ENCODE data around the gene ZFYVE21.
"Not testable (repeated sequence)": the region's sequence is repeated elsewhere in the genome, so short reads cannot be mapped to it uniquely, and the experiment has no call there.

Gene ZFYVE21

DNA sequence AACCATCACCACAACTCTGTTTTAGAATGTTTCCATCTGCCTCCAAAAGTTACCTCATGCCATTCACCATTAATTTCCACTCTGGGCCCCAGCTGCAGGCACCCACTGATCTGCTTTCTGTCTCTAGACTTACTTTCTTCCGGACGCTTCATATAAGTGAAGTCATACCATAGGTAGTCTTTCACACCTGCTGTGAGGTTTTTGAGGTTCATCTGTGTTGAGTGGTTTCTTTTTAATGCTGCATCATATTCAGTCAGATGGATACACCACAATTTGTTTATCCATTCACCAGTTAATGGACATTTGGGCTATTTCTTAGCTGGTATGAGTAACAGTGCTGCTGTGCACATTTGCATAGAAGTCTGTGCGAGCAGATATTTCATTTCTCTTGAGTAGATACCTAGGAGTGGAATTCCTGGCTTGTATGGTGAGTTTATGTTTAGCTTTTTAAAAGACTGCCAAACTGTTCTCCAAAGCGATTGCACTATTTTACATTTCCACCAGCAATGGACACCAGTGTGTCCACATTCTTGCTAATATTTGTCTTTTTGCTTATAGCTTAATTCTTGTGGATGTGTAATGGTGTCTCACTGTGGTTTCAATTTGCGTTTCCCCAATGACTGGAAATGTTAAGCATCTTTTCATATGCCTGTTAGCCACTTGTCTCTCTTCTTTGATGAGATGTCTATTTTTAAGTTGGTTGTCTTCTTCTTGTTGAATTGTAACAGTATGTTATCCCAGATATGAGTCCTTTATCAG is 48.3 kb downstream of the ZFYVE21 start:
- DNase-seq (ENCODE audit: low spot score) = no peak

DNA sequence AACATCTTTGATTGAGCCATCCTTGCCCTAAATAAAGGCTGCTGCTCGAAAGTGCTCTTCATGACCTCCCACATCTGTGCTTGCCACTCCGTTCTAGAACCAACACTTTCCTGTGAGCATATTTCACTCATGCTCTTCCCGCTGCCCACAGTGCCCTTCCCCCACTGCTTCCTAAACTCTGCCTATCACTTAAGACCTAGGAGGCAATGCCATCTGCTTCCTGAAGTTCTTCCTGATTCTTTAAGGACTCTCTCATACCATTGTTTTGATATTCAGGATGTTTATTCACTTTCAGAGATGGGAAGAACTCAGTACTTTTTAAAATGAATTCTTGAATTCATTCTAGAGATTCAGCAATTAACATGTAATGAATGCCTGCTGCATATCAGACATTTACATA is 49.9 kb downstream of the ZFYVE21 start:
- no peak for DNase-seq (ENCODE audit: low spot score)

DNA sequence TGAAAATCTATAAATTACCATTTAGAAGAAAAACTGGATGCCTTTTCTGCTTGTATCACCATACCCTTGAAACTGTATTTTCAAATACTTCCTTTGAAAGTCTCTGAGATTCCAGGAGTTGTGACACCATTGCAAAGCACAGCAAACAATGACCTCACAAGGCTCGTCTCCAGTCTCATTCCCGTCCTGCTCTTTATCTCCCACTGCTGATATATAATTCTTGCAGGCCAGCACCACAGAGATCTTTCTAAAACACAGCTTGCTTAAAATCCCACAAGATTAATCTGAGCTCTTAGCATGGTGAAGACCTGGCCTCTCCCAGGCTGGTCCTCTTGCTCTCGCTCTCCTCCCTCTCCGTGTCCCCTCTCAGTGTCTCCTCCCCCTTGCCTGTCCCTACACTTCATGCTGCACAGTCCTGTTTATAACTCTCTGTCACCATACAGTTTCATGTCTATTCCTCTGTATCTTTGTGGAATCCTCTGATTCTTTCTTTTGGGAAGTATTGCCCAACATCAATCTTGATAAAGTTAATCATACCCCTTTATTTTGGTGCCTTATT is 51.8 kb downstream of the ZFYVE21 start:
- no peak for DNase-seq (ENCODE audit: low spot score)

DNA sequence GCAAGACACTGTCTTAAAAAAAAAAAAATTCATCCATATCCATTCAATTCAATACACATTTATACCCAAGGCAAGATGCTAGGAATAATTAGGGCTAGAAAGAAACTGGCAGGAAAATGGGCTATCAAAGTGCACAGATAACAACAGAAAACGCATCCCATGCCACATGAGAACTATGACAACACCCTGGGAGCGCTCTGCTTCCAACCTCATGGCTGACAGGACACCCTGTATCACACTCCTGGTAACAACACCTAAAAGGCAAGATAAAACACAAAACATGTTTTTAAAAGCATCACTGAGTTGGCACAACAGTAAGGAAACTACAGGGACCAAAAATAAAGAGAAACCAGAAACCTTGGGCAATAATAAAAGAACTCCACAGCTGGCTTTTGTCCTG is 54.9 kb downstream of the ZFYVE21 start:
- no peak for DNase-seq (ENCODE audit: low spot score)

DNA sequence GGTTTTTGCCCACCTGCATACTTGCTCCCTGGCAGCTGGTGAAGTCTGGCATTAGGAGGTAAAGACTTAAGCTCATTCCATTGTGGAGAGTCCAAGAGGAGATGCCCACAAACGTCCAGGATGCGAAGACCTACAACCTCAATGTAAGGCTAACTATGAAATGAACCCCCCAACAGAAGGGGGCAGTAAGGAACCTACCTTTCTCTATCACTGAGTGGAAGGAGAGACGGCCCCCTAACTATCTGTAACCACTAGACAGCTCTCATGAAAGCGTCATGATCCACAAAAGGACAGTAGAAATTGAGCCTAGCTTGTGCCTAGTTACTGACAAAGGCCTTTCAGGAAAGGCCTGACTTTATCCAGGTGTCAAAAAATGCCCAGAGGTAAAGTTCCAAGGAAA is 55.3 kb downstream of the ZFYVE21 start:
- no peak for DNase-seq (ENCODE audit: low spot score)

DNA sequence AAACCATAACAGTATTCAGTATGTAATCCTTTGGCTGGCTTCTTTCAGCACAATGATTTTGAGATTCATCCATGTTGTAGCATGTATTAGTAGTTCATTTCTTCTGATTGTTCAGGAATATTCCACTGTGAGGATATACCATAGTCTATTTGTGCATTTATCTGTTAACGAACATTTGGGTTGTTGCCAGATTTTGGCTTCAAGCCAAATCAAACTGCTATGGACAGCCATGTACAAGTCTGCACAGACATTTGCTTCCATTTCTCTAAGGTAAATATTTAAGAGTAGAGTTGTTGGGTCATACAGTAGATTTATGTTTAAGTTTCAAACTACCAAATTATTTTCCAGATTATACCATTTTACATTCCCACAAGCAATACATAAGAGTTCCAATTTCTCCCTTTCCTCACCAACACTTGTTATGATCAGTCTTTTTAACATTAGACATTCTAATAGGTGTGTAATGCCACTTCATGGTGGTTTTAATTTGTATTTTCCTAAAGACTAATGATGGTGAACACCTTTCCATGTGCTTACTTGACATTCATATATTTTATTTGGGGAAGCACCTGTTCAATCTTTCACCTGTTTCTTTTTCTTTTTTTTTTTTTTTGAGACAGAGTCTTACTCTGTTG is 56.6 kb downstream of the ZFYVE21 start:
- no peak for DNase-seq (ENCODE audit: low spot score)

DNA sequence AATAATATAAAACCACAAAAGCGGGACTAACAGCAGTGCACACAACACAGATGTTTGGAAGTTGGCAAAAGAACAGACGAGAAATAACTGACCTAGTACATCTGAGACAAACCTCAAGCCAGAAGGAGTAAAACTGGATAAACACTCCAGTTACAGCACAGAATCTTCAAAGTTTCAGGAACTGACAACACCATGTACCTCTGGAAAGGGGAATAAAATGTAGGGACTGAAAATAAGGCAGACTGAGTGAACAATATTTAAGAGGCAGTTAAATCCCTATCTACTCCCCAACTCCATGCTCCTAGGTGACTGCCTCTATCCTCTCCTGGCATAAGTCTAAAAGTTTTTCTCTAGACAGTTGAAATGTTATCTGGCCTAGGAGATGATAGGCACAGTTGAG is 57.9 kb downstream of the ZFYVE21 start:
- no peak for DNase-seq (ENCODE audit: low spot score)

DNA sequence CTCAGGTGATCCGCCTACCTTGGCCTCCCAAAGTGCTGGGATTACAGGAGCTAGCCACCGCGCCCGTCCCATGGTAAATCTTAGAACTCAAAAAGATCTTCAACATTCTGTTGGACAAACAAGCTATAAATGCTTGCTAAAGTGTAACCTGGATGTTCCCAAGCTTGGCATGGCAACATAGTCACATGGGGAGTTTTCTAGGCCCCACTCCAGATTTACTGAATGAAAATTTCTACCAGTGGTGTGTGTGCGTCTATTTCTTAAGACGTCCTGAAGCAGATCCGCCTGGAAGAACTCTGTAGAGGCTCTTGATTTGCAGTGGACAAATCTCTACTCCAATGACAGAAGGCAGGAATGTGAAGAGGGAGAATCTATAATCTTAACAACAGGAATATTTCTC is 59.9 kb downstream of the ZFYVE21 start:
- no peak for DNase-seq (ENCODE audit: low spot score)

DNA sequence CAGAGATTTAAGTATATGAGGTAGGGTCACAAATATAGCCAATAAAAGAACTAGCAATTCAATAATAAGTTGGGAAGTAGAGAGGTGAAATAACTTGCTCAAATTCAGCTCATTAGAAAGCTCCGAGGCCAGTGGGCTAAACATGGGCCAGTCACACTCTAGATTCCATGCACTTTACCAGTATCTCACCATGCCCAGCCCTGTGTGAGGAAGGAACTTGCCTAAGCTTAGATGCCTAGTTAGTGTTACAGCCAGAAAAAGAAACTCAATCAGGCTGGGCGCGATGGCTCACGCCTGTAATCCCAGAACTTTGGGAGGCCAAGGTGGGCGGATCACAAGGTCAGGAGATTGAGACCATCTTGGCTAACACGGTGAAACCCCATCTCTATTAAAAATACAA is 60.7 kb downstream of the ZFYVE21 start:
- not testable (repeated sequence) for DNase-seq (ENCODE audit: low spot score)

DNA sequence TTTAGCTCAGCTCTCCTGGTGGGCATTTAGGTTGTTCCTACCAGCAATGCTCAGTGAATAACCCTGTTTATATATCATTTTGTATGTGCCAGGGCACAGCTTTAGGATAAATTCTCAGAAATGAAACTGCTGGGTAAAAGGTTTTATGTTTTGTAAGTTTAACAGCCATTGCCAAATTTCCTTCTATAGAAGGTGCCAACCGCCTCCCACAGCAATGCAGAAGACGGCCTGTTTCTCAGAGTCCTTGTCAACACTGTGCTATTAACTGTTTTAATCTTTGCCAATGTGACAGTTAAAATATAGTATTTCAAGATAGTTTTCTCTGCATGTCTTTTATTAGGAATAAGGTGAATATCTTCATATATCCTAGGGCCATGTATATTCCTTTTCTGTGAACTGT is 66.8 kb downstream of the ZFYVE21 start:
- no peak for DNase-seq (ENCODE audit: low spot score)

Data from ecto neural progenitor cell (in vitro differentiated cells).